ENCODE results near the gene NT5M.

The NT5M gene

DNA sequence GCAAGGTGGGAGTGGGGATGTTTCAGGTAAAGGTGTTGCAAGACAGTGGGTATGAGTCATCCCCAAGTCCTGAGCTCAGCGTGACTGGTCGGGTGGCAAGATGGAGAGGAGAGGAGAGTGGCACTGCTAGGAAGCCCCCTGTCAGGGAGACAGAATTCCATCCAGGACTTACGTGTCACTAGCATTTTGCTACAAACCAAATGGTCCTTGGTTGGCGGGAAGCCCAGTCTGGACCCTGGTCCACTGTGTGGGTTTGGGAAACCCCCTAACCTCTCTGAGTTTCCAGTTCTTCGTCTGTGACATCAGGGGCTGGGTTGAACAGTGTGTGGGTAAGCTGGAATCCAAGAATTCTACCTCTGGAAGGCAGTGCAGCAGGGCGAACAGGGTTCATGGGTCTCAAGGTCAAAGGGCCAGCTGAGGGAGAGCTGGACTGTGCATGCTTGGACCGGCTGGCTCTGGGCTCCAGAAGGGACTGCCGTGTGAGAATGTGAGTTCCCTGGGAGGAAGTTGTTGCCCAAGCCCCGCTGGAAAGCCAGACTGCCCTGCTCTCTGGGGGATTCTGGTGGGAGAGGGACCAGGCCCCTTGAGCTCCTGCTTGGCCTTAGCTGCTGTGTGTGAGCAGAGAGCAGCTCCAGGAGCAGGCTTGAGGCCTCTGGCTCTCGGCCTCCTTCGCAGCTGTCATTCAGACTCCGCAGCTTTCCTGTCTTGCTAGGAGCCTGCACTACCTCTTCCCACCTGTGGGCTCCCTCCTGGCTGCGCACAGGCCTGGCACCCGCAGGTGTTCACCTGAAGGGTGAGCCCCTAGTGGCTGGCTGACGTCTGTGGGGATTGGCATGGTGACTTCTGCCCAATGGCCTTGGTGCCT lies 84.6 kb downstream of the NT5M start:
- Histone ChIP-seq H3K27ac (no peak overlapping the region), H3K36me3 (no peaks in the 10 kb centered on the region), H3K27me3 (peaks cover 0 to 50% of the 10 kb centered on the region in 2 donors), H3K4me3 (no peak overlapping the region), H3K4me1 (no peaks in the 10 kb centered on the region), H3K9me3 (no peaks in the 10 kb centered on the region)
- TF ChIP-seq, protein P1, sequence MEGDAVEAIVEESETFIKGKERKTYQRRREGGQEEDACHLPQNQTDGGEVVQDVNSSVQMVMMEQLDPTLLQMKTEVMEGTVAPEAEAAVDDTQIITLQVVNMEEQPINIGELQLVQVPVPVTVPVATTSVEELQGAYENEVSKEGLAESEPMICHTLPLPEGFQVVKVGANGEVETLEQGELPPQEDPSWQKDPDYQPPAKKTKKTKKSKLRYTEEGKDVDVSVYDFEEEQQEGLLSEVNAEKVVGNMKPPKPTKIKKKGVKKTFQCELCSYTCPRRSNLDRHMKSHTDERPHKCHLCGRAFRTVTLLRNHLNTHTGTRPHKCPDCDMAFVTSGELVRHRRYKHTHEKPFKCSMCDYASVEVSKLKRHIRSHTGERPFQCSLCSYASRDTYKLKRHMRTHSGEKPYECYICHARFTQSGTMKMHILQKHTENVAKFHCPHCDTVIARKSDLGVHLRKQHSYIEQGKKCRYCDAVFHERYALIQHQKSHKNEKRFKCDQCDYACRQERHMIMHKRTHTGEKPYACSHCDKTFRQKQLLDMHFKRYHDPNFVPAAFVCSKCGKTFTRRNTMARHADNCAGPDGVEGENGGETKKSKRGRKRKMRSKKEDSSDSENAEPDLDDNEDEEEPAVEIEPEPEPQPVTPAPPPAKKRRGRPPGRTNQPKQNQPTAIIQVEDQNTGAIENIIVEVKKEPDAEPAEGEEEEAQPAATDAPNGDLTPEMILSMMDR (IDR thresholded peaks at IDR 0.05) = no peak
- intact Hi-C loops (cut with DNase I; ENCODE audit: low total_unique reads) = no loop called here
- DNase-seq = no peak

DNA sequence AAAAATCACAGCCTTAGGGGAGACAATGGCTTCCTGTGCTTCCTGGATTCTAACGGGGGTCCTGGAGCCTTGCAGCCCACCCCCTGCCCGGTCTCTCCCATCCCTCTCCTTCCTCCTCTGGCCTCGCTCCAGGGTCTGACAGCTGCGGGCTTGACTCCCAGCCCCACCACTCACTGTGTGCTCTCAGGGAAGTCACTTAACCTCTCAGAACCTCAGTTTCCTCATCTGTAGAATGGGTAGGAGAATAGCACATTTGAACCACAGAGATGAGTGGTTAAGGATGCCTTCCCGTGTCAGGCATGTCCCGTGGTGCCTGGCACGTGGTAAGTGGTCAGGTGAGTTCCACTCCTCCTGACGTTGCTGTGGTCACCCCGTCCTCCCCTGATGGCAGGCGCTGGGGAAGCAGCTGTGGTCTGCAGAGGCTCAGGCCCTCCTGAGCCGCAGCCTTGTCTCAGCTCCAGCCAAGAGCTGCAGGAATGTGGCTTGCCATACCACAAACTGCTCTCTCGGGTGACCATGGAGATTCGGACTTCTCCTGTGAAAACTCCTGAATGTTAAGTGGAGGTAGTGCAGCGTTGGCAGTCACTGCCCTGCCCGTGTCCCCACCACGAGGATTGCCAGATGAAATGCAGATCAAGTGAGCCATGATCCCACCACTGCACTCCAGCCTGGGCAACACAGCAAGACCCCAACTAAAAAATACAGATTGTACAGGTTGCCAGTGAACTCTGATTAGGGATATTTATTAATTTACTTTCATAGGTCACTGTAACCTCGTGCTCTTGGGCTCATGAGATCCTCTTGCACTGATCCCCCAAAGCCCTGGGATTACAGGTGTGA lies 85.7 kb downstream of the NT5M start:
- intact Hi-C loops (cut with DNase I; ENCODE audit: low total_unique reads) = no loop called here
- no peak for DNase-seq
- Histone ChIP-seq H3K27ac (no peak overlapping the region), H3K36me3 (no peaks in the 10 kb centered on the region), H3K4me3 (no peak overlapping the region), H3K4me1 (no peaks in the 10 kb centered on the region), H3K27me3 (peaks cover 0 to 46% of the 10 kb centered on the region in 2 donors), H3K9me3 (no peaks in the 10 kb centered on the region)
- TF ChIP-seq, protein P1 (IDR thresholded peaks at IDR 0.05) = no peak

DNA sequence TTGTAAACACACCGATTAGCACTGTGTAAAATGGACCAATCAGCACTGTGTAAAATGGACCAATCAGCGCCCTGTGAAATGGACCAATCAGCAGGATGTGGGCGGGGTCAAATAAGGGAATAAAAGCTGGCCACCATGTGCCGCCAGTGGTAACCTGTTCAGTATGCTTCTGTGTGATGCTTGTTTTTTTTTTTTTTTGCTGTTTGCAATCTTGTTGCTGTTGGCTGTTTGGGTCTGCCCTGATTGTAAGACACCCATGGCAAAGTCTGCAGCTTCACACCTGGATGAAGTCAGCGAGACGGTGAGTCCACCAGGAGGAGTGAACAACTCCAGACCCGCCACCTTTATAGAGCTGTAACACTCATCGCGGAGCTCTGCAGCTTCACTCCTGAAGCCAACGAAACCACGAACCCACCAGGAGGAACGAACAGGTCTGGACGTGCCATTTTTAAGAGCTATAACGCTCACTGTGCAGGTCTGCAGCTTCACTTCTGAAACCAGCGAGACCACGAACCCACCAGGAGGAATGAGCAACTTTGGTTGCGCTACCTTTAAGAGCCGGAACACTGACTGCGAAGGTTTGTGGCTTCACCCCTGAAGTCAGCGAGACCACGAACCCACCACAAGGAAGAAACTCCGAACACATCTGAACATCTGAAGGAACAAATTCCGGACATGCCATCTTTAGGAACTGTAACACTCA lies 88.6 kb downstream of the NT5M start:
- intact Hi-C loops (cut with DNase I; ENCODE audit: low total_unique reads) = no loop called here
- Histone ChIP-seq H3K27ac (no peak overlapping the region), H3K9me3 (no peaks in the 10 kb centered on the region), H3K36me3 (no peaks in the 10 kb centered on the region), H3K4me1 (no peaks in the 10 kb centered on the region), H3K27me3 (peaks cover 0 to 27% of the 10 kb centered on the region in 2 donors), H3K4me3 (no peak overlapping the region)
- TF ChIP-seq, protein P1 (IDR thresholded peaks at IDR 0.05) = no peak
- DNase-seq = no peak

DNA sequence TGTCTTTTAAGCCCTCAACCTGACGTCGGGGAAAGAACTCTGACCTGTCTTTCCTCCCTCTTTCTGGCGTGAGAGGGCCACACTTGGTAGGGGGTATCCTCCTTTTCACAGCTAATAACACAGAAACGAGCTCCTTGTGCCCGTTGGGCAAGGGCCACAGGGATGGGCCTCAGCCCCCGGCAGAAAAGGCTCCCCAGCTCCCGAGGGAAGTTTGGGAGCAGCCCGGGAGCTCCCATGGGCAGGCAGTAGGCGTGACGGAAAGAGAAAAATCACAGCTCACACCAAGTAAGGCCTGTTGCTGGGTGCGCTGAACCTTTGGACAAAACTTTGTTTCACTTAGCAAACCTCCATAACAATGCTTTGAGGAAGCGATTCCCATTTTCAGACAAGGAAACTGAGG lies 90.8 kb downstream of the NT5M start:
- H3K9me3 ChIP-seq = no peaks in the 10 kb centered on the region
- peaks cover 0 to 5% of the 10 kb centered on the region in 2 donors for H3K27me3 ChIP-seq
- no peak for DNase-seq
- H3K27ac ChIP-seq = no peak overlapping the region
- H3K36me3 ChIP-seq = no peaks in the 10 kb centered on the region
- H3K4me3 ChIP-seq = no peak overlapping the region
- intact Hi-C loops (cut with DNase I; ENCODE audit: low total_unique reads) = no loop called here
- TF ChIP-seq, protein P1 (IDR thresholded peaks at IDR 0.05) = no peak
- no peaks in the 10 kb centered on the region for H3K4me1 ChIP-seq

DNA sequence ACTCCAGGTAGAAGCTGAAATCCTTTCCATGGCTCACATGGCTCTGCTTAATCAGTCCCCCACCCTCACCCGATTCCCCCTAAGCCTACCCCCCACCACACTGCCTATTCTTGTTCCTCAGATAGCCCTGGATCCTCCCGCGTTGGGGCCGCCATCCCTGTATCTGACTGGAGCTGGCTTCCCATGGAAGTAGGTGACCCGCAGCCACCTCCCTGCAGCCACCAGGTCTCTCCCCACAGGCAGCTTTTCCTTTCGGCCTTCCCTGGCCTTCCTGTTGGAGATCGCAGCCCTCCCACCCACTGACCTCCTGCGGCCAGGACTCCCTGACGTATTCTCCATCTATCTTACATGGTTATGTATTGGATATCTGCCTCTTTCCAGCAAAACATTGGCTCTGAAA lies 91.3 kb downstream of the NT5M start:
- intact Hi-C loops (cut with DNase I; ENCODE audit: low total_unique reads) = no loop called here
- H3K36me3 ChIP-seq = no peaks in the 10 kb centered on the region
- no peak overlapping the region for H3K27ac ChIP-seq
- no peak for DNase-seq
- TF ChIP-seq, protein P1 (IDR thresholded peaks at IDR 0.05) = no peak
- no peak overlapping the region for H3K4me3 ChIP-seq
- H3K4me1 ChIP-seq = no peaks in the 10 kb centered on the region
- H3K9me3 ChIP-seq = no peaks in the 10 kb centered on the region
- H3K27me3 ChIP-seq = peaks cover 0 to 3% of the 10 kb centered on the region in 2 donors
